HepG2 (cell line): ENCODE measurements around the gene FTCD. TPM values are rescaled to one million over a fixed set of nuclear protein-coding genes. Genes with fewer than 3 reads are reported as not detected.
"Not testable (repeated sequence)": the region's sequence is repeated elsewhere in the genome, so short reads cannot be mapped to it uniquely, and the experiment has no call there.

Source experiments
- ATAC-seq: fragments of 200-7000 bp; cut with Tn5 transposase; 3 replicates; pipeline ENCODE4 v1.9.1; 2020; ENCODE audit warnings: mild to moderate bottlenecking, moderate library complexity
- BruUV-seq: library from RNA; stranded (reverse); fragments of 400-500 nt; replicated peaks from 2 replicates; lab custom pipeline; 2021; lab: Mats Ljungman, UMichigan
- CTCF ChIA-PET: fragments of 300-600 bp; formaldehyde crosslinking; extraction: SDS; loops from one replicate; lab custom pipeline; 2021; ENCODE audit warnings: low total read pairs, inconsistent platforms, low intra/inter-chr PET ratio; lab: Yijun Ruan, JAX
- POLR2A ChIA-PET: fragments of 350-600 bp; sonication (Branson Sonifier 250); formaldehyde crosslinking; loops from one replicate; lab custom pipeline; 2020; ENCODE audit warnings: antibody characterized with exemption, inconsistent platforms; lab: Yijun Ruan, JAX
- DNase-seq: peaks from one replicate; pipeline ENCODE4 v3.0.0-alpha.2; 2015; ENCODE audit warnings: low spot score
- FAIRE-seq: peaks from 3 replicates; lab custom pipeline; 2011; peaks lifted over from hg19 to GRCh38; lab: Jason Lieb, UNC
- H2AFZ ChIP-seq: one replicate; pipeline ENCODE4 v1.6.1; 2011; ENCODE audit warnings: low read length, inconsistent platforms
- H3K27ac ChIP-seq: fragments of 300-600 bp; 3 replicates; pipeline ENCODE4 v1.8.0; 2011; ENCODE audit warnings: mixed run types, mild to moderate bottlenecking, mixed read lengths, low read length, inconsistent platforms; ENCODE audit not compliant: insufficient read depth; ENCODE audit errors: extremely low read length
- H3K27me3 ChIP-seq, 2 experiments: fragments of 200-600 bp in 1 of 2; 2 replicates in 1 of 2; 3 replicates in 1 of 2; pipeline versions ENCODE4 v1.6.0 to v1.8.0; 2011; ENCODE audit warnings: low read length in 2 of 2, mild to moderate bottlenecking in 2 of 2, moderate library complexity in 2 of 2, inconsistent platforms in 1 of 2; ENCODE audit not compliant: insufficient read depth in 2 of 2, control insufficient read depth in 1 of 2
- H3K36me3 ChIP-seq, 2 experiments: fragments of 200-600 bp in 1 of 2; replicated peaks in 1 of 2; 2 replicates in 1 of 2; 3 replicates in 1 of 2; pipeline versions ENCODE4 v1.5.1 to v1.8.0; 2011; ENCODE audit warnings: low read length in 2 of 2, inconsistent platforms in 1 of 2; ENCODE audit not compliant: insufficient read depth in 2 of 2, control insufficient read depth in 1 of 2
- H3K4me1 ChIP-seq: 2 replicates; pipeline ENCODE4 v1.5.1; 2012; ENCODE audit warnings: low read length, inconsistent platforms; ENCODE audit not compliant: insufficient read depth
- H3K4me2 ChIP-seq: 2 replicates; pipeline ENCODE4 v1.6.0; 2011; ENCODE audit warnings: low read depth, low read length, inconsistent platforms
- H3K4me3 ChIP-seq, 3 experiments: fragments of 200-600 bp in 1 of 3; sonication (generic), shearing (Covaris generic) in 1 of 3; replicated peaks in 1 of 3; 2 replicates each; pipeline ENCODE4 v1.5.1; 2011 to 2016; ENCODE audit warnings: low read length in 3 of 3, inconsistent platforms in 2 of 3, low read depth in 2 of 3, mild to moderate bottlenecking in 2 of 3, control low read depth in 1 of 3, mixed read lengths in 1 of 3; ENCODE audit not compliant: insufficient read depth in 1 of 3
- H3K79me2 ChIP-seq: one replicate; pipeline ENCODE4 v1.6.1; 2011; ENCODE audit warnings: low read length, inconsistent platforms; ENCODE audit not compliant: insufficient read depth
- H3K9ac ChIP-seq: 2 replicates; pipeline ENCODE4 v1.6.0; 2011; ENCODE audit warnings: mild to moderate bottlenecking, low read depth, low read length, inconsistent platforms; ENCODE audit not compliant: insufficient read depth
- H3K9me3 ChIP-seq: 2 replicates; pipeline ENCODE4 v1.5.1; 2012; ENCODE audit warnings: mild to moderate bottlenecking, low read length
- H4K20me1 ChIP-seq: 2 replicates; pipeline ENCODE4 v1.6.0; 2011; ENCODE audit warnings: inconsistent platforms, mild to moderate bottlenecking, low read length, moderate library complexity; ENCODE audit not compliant: insufficient read depth
- ZNF282 ChIP-seq: fragments of 450-650 bp; IDR thresholded peaks from 2 replicates; pipeline ENCODE4 v1.6.1; 2018; ENCODE audit not compliant: partially characterized antibody
- ZNF33B ChIP-seq: sonication (generic); formaldehyde crosslinking; IDR thresholded peaks from 2 replicates; pipeline ENCODE4 v1.5.1; 2020; ENCODE audit warnings: mild to moderate bottlenecking, missing genetic modification reagents
- WGBS: methylation state at CpG from one replicate; pipeline ENCODE4 v1.1.6; 2017; ENCODE audit warnings: low lambda C conversion rate; 5-methylcytosine and 5-hydroxymethylcytosine counted together
- in situ Hi-C: cut with HindIII; loops from 2 replicates; pipeline ENCODE4 v1.10.0; 2017; ENCODE audit warnings: low pct_unique_long_range_greater_than_20kb; ENCODE audit not compliant: extremely low pct_ligation_motif_present
- intact Hi-C: fragments of 100-400 bp; cut with micrococcal nuclease; formaldehyde crosslinking; loops from one replicate; pipeline ENCODE4 v1.10.0; 2022; ENCODE audit not compliant: unreplicated experiment
- polyA plus RNA-seq, 8 experiments: library from polyadenylated mRNA; depleted of rRNA in 3 of 8; stranded (reverse) in 7 of 8; unstranded in 1 of 8; fragments of >200 nt; fragmentation: Illumina TruSeq in 4 of 8; extraction: Trizol in 4 of 8; gene quantifications; 2 replicates each; pipeline versions ENCODE4 v1.2.1 to v1.2.3, GENCODE V29; 2011 to 2016; ENCODE audit warnings: low read depth in 4 of 8, missing spikeins in 1 of 8, mixed read lengths in 1 of 8; ENCODE audit not compliant: insufficient read depth in 1 of 8
- total RNA-seq, 5 experiments: library from RNA; depleted of rRNA; stranded (reverse); fragments of >200 nt; fragmentation: Illumina TruSeq; extraction: Trizol; gene quantifications; 2 replicates each; pipeline ENCODE4 v1.2.3, GENCODE V29; 2016; ENCODE audit warnings: low read depth in 1 of 5
- TF ChIP-seq, protein P1 (sequence below): sonication (generic); formaldehyde crosslinking; IDR thresholded peaks from 2 replicates; pipeline ENCODE4 v1.9.0; 2021; ENCODE audit warnings: missing genetic modification reagents, mild to moderate bottlenecking, borderline replicate concordance
- TF ChIP-seq, protein P2 (sequence below): sonication (generic); formaldehyde crosslinking; IDR thresholded peaks from 2 replicates; pipeline ENCODE4 v1.4.0; 2020; ENCODE audit warnings: mild to moderate bottlenecking, low read depth, missing genetic modification reagents
- TF ChIP-seq, protein P3 (sequence below): sonication (generic); formaldehyde crosslinking; IDR thresholded peaks from 2 replicates; pipeline ENCODE4 v1.9.0; 2022; ENCODE audit warnings: missing genetic modification reagents, mild to moderate bottlenecking, borderline replicate concordance
- TF ChIP-seq, protein P4 (sequence below): sonication (generic); formaldehyde crosslinking; IDR thresholded peaks from 2 replicates; pipeline ENCODE4 v1.8.0; 2022; ENCODE audit warnings: mild to moderate bottlenecking, missing genetic modification reagents, borderline replicate concordance
- TF ChIP-seq, protein P5 (sequence below): fragments of 450-650 bp; IDR thresholded peaks from 2 replicates; pipeline ENCODE4 v1.6.1; 2016

FTCD gene
- total and polyA plus RNA-seq, 2 of the 13 experiments (the other 11 are each of a cell fraction or from before 2014, with no cell fraction given) = 75.7 to 105 TPM

DNA sequence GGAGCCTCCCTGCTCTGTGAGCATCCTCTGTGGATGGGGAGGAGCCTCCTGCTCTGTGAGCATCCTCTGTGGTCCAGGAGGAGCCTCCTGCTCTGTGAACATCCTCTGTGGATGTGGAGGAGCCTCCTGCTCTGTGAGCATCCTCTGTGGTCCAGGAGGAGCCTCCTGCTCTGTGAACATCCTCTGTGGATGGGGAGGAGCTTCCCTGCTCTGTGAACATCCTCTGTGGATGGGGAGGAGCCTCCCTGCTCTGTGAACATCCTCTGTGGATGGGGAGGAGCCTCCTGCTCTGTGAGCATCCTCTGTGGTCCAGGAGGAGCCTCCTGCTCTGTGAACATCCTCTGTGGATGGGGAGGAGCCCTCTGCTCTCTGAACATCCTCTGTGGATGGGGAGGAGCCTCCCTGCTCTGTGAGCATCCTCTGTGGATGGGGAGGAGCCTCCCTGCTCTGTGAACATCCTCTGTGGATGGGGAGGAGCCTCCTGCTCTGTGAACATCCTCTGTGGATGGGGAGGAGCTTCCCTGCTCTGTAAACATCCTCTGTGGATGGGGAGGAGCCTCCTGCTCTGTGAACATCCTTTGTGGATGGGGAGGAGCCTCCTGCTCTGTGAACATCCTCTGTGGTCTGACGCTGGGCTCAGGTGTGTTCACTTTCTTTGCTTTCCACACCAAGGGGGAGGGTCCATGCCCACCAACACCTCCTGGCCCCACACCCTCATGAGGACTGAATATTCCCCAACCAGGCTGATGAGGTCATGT lies 15.2 kb upstream of the FTCD start:
- ATAC-seq, DNase-seq, H2AFZ ChIP-seq, H3K27ac ChIP-seq, H3K4me2 ChIP-seq, POLR2A ChIA-PET, H3K9me3 ChIP-seq, CTCF ChIA-PET, in situ Hi-C loops, BruUV-seq, H3K36me3 ChIP-seq, intact Hi-C loops, H3K9ac ChIP-seq, FAIRE-seq, H3K27me3 ChIP-seq, H3K79me2 ChIP-seq, H3K4me1 ChIP-seq, H4K20me1 ChIP-seq, H3K4me3 ChIP-seq: not testable (repeated sequence)
- WGBS = 67% methylated on average over 1 of the region's 1 CpG

DNA sequence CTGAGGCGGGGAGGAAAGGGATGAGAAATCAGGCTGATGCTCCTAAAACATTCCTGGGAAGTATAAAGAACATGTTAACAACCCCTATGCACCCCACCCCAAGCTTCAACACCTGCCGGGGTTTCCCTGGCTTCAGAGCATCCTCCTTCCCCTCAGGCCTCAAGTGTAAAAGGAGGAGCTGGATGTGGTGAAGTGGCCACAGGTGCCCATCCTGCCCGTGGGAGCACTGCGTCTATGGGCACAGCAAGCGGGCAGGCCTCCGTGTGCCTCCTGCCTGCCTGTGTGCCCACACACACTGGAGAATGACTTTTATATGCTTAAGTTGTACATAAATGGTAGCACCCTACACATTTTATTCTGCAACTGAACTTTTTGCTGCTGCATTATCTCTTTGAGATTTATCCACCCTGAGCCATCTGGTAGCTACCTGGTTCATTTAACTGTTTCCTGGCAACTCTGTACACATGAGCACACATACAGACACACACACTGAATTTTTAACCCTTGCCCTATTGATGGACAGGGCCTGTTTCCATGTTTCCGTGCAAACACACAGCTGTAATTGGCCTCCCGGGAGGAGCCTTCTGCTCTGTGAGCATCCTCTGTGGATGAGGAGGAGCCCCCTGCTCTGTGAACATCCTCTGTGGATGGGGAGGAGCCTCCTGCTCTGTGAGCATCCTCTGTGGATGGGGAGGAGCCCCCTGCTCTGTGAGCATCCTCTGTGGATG lies 13.4 kb upstream of the FTCD start:
- Histone ChIP-seq H3K27me3 (no peaks in the 10 kb centered on the region; a peak in 1 of 5 replicates), H3K79me2 (no peaks in the 10 kb centered on the region), H3K9me3 (no peaks in the 10 kb centered on the region), H4K20me1 (no peaks in the 10 kb centered on the region), H3K27ac (no peak overlapping the region), H2AFZ (no peak overlapping the region), H3K9ac (no peak overlapping the region), H3K36me3 (no peaks in the 10 kb centered on the region), H3K4me2 (no peak overlapping the region), H3K4me1 (no peaks in the 10 kb centered on the region), H3K4me3 (no peak overlapping the region)
- CTCF ChIA-PET = no interaction called here
- in situ Hi-C loops = no loop called here
- FAIRE-seq (no peak), DNase-seq (no peak), ATAC-seq (no peak)
- 61% methylated on average over 8 of the region's 8 CpGs for WGBS
- BruUV-seq = no TSS peak
- intact Hi-C loops = no loop called here
- POLR2A ChIA-PET = no interaction called here
- TF ChIP-seq ZNF33B (CRISPR knock-in tag) (no peak), ZNF282 (no peak)
- TF ChIP-seq, protein P1, sequence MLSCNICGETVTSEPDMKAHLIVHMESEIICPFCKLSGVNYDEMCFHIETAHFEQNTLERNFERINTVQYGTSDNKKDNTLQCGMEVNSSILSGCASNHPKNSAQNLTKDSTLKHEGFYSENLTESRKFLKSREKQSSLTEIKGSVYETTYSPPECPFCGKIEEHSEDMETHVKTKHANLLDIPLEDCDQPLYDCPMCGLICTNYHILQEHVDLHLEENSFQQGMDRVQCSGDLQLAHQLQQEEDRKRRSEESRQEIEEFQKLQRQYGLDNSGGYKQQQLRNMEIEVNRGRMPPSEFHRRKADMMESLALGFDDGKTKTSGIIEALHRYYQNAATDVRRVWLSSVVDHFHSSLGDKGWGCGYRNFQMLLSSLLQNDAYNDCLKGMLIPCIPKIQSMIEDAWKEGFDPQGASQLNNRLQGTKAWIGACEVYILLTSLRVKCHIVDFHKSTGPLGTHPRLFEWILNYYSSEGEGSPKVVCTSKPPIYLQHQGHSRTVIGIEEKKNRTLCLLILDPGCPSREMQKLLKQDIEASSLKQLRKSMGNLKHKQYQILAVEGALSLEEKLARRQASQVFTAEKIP (CRISPR knock-in tag) = no peak
- TF ChIP-seq, protein P2, sequence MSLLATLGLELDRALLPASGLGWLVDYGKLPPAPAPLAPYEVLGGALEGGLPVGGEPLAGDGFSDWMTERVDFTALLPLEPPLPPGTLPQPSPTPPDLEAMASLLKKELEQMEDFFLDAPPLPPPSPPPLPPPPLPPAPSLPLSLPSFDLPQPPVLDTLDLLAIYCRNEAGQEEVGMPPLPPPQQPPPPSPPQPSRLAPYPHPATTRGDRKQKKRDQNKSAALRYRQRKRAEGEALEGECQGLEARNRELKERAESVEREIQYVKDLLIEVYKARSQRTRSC (CRISPR knock-in tag) = no peak
- TF ChIP-seq, protein P3, sequence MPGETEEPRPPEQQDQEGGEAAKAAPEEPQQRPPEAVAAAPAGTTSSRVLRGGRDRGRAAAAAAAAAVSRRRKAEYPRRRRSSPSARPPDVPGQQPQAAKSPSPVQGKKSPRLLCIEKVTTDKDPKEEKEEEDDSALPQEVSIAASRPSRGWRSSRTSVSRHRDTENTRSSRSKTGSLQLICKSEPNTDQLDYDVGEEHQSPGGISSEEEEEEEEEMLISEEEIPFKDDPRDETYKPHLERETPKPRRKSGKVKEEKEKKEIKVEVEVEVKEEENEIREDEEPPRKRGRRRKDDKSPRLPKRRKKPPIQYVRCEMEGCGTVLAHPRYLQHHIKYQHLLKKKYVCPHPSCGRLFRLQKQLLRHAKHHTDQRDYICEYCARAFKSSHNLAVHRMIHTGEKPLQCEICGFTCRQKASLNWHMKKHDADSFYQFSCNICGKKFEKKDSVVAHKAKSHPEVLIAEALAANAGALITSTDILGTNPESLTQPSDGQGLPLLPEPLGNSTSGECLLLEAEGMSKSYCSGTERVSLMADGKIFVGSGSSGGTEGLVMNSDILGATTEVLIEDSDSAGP = no peak
- TF ChIP-seq, protein P4, sequence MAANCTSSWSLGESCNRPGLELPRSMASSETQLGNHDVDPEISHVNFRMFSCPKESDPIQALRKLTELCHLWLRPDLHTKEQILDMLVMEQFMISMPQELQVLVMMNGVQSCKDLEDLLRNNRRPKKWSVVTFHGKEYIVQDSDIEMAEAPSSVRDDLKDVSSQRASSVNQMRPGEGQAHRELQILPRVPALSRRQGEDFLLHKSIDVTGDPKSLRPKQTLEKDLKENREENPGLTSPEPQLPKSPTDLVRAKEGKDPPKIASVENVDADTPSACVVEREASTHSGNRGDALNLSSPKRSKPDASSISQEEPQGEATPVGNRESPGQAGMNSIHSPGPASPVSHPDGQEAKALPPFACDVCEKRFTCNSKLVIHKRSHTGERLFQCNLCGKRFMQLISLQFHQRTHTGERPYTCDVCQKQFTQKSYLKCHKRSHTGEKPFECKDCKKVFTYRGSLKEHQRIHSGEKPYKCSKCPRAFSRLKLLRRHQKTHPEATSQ (CRISPR knock-in tag) = no peak
- TF ChIP-seq, protein P5, sequence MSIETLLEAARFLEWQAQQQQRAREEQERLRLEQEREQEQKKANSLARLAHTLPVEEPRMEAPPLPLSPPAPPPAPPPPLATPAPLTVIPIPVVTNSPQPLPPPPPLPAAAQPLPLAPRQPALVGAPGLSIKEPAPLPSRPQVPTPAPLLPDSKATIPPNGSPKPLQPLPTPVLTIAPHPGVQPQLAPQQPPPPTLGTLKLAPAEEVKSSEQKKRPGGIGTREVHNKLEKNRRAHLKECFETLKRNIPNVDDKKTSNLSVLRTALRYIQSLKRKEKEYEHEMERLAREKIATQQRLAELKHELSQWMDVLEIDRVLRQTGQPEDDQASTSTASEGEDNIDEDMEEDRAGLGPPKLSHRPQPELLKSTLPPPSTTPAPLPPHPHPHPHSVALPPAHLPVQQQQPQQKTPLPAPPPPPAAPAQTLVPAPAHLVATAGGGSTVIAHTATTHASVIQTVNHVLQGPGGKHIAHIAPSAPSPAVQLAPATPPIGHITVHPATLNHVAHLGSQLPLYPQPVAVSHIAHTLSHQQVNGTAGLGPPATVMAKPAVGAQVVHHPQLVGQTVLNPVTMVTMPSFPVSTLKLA = no peak
